NCI-H2227 treated with DMSO at 0.1 percent for 48 hours (cell line): ENCODE data around the gene SPOP.
"Not testable (repeated sequence)": the region's sequence is repeated elsewhere in the genome, so short reads cannot be mapped to it uniquely, and the experiment has no call there.

Experiments used
- DNase-seq: peaks from one replicate; lab custom pipeline; 2025; lab: John Stamatoyannopoulos, UW

Gene SPOP

GRCh38 chr17:49677933-49678847 lies at the start of gene SPOP:
TSS of gene SPOP (minus strand) at chr17:49678097. CDS start at chr17:49622810, 55,287 bp downstream.
- DNase-seq = peak; percentile 99

- DNase-seq = no peak
Measured at GRCh38 chr17:49727380-49727779, 49.5 kb upstream of the SPOP start.

GRCh38 chr17:49725452-49726130 lies 47.7 kb upstream of the SPOP start:
- no peak for DNase-seq

GRCh38 chr17:49724552-49724951 lies 46.7 kb upstream of the SPOP start:
- DNase-seq = not testable (repeated sequence)

- no peak for DNase-seq
Measured at GRCh38 chr17:49723423-49723822, 45.5 kb upstream of the SPOP start.

- DNase-seq = no peak
Measured at GRCh38 chr17:49722066-49722465, 44.2 kb upstream of the SPOP start.

- no peak for DNase-seq
Measured at GRCh38 chr17:49717371-49717861, 39.5 kb upstream of the SPOP start.

GRCh38 chr17:49716668-49717364 lies 38.9 kb upstream of the SPOP start:
- DNase-seq = no peak

GRCh38 chr17:49715717-49716279 lies 37.9 kb upstream of the SPOP start:
- DNase-seq = no peak

- no peak for DNase-seq
Measured at GRCh38 chr17:49715216-49715615, 37.3 kb upstream of the SPOP start.

- DNase-seq = no peak
Measured at GRCh38 chr17:49708515-49709183, 30.8 kb upstream of the SPOP start.

- peak; percentile 99 for DNase-seq
Measured at GRCh38 chr17:49707608-49708514, 30.0 kb upstream of the SPOP start, which contains the start of gene SLC35B1. TSS of gene SLC35B1 (minus strand) at chr17:49707964. CDS start at chr17:49707833, 131 bp downstream.

GRCh38 chr17:49707246-49707607 lies 29.3 kb upstream of the SPOP start:
- no peak for DNase-seq

- no peak for DNase-seq
Measured at GRCh38 chr17:49705254-49705653, 27.4 kb upstream of the SPOP start.

GRCh38 chr17:49703557-49704277 lies 25.8 kb upstream of the SPOP start:
- DNase-seq = no peak

- no peak for DNase-seq
Measured at GRCh38 chr17:49700960-49701359, 23.1 kb upstream of the SPOP start.

- no peak for DNase-seq
Measured at GRCh38 chr17:49699966-49700575, 22.2 kb upstream of the SPOP start.

GRCh38 chr17:49698005-49698404 lies 20.1 kb upstream of the SPOP start:
- DNase-seq = no peak

- DNase-seq = no peak
Measured at GRCh38 chr17:49696233-49696761, 18.4 kb upstream of the SPOP start.
